CD4-positive, alpha-beta T cell treated with Interleukin-15 for 1 hour (primary cell): Measurements from ENCODE around the gene DNMT1.
"Not testable (repeated sequence)": the region's sequence is repeated elsewhere in the genome, so short reads cannot be mapped to it uniquely, and the experiment has no call there.

Experiments used
- DNase-seq: peaks from one replicate; pipeline ENCODE4 v3.0.0-alpha.2; 2020

The DNMT1 gene

DNA sequence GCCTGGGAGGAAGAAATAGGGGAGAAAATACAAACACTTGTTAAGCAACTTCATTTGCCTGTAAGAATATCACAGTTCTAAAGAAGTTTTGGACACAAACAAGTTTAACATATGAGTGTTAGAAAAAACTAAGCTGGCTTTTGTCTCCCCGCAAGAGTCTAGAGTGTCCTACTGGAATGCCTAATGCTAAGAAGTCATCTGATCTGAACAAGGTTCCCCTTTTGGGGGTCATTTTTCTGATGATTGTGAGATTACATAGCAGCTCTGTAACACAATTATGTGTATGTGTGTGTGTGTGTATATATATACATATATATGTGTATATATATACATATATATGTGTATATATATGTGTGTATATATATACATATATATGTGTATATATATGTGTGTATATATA lies 12.7 kb downstream of the DNMT1 start:
- no peak for DNase-seq

DNA sequence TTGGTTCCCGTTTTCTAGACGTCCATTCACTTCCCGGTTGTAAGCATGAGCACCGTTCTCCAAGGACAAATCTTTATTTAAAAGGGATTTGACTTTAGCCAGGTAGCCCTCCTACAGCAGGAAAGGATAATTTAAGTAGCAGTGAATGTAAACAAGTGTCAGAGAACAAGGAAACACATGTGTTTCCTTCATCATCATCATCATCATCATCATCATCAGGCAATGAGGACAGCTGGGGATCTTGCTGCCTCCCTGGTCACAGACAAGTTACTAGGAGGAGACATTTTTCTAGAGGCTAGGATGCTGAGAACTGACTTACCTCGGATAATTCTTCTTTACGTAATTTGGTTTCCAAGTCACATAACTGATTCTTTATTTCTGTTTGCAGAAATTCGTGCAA lies 14.3 kb downstream of the DNMT1 start:
- DNase-seq: no peak

DNA sequence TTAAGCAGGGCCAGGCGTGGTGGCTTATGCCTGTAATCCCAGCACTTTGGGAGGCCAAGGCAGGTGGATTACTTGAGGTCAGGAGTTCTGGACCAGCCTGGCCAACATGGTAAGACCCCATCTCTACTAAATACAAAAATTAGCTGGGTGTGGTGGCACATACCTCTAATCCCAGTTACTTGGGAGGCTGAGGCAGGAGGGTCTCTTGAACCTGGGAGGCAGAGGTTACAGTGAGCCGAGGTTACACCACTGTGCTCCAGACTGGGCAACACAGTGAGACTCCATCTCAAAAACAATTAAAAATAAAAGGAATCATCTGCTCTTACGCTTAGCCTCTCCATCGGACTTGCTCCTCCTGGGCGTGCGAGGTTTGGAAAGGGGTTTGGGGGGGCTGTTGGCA lies 14.7 kb downstream of the DNMT1 start:
- not testable (repeated sequence) for DNase-seq

DNA sequence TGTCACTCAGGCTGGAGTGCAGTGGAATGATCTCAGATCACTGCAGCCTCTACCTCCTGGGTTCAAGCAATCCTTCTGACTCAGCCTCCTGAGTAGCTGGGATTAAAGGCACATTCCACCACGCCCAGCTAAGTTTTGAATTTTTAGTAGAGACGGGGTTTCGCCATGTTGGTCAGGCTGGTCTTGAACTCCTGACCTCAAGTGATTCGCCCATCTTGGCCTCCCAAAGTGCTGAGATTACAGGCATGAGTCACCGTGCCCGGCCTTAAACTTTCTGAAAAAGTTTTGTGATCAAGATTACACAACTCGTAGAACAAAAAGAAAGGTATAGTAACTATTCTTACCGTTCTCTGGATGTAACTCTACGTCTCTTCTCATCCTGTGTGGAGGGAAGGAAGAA lies 21.2 kb downstream of the DNMT1 start:
- no peak for DNase-seq

DNA sequence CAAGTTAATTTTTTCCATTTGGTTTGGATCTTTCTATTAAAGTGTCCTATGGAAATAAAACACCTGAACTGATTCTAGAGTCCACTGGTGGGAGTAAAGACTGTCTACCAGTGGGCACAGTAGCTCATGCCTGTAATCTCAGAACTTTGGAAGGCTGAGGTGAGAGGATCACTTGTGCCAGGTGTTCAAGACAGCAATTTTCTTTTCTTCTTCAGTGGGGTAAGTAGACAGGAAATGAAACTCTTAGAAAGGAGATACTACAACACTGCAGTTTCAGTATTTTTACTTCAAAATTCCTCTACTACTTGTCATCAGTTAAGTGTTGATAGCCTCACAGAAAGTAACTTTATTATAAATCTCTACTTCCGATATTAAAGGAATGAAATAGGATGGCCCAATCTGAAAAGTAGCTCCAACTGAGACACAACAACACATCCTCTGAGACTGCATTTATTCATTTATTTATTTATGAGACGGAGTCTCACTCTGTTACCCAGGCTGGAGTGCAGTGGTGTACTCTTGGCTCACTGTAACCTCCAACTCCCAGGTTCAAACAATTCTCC lies 26.3 kb downstream of the DNMT1 start:
- DNase-seq: no peak

DNA sequence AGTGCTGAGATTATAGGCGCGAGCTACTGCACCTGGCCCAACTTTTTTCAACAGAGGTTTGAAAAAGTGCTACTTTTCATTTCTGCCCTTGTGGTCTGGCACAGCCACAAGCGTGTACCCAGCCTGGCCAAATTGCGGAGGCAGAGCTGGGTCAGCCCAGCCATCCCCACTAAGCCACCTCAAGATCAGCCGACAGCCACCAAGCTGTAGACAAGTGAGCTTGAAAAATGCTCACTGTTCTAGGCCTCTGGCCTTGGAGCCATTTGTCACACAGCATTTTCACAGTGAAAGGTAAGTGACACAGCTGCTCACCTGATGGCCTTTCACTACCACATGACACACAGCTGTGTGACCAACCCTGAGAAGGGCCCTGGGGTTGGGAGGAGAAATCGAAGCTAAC lies 27.3 kb downstream of the DNMT1 start:
- no peak for DNase-seq

DNA sequence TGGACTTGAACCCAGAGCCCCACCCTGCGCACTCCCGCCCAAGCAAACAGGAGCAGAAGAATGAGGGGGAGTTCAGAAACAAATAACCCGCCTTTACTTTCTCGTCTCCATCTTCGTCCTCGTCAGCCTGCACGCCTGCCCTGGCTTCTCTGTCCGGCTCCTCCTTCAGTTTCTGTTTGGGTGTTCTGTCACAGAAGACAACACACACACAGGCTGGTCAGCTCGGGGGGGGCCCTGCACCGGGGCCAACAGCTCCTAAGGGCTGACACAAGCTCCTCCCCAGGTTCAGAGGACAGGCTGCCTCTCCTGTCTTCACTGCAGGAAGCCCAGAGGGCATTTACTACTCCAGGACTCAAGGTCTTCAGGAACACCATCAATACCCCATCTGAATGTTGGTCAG lies 28.3 kb downstream of the DNMT1 start:
- not testable (repeated sequence) for DNase-seq

DNA sequence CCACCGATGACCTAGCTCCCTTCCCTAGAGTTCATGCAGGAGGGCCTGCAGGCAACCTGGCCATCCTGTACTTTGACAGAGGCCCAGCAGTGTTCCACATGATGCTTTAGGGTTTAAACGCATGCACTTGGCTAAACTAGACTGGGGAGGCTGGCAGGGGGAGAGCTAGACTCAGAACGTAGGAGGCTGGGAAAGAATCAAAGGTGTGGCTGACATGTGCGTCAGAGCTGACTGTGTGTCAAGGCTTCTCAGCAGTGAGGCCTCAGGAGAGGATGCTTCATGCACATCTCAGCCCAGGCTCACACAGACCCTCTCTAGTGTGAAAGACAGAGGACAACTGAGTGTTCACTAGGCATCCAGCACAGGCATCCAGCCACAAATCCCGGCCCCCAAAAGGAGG lies 28.7 kb downstream of the DNMT1 start:
- no peak for DNase-seq

DNA sequence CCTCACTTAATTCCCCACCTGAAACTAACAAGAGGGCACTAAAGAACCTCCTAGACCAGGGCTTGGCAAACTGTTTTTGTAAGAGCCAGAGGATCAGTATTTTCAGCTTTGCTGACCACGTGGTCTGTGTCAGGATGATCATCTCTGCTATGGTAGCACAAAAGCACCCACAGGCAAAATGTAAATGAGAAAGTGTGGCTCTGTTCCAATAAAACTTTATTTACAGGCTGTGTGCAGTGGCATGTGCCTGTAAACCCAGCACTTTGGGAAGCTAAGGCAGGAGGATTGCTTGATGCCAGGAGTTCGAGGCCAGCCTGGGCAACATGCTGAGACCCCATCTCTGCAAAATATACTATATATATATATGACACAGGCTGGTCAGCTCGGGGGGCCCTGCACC lies 31.2 kb downstream of the DNMT1 start:
- DNase-seq: no peak

DNA sequence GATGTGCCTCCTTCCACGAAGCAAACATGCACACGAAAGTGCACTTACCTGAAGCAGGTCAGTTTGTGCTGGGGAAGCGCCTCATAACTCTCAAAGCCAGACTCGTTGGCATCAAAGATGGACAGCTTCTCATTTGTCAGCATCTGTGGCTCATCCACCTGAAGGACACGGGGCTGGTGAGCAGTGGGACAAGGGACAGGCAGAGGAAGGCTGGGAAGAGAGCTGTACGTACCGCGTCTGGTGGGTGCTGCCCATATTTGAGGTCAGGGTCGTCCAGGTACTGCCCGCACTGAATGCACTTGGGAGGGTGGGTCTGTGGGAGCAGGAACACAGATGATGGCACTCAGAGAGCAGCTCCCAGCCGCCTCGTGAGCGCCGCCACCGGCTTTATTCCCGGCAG lies 35.1 kb downstream of the DNMT1 start:
- DNase-seq: no peak

DNA sequence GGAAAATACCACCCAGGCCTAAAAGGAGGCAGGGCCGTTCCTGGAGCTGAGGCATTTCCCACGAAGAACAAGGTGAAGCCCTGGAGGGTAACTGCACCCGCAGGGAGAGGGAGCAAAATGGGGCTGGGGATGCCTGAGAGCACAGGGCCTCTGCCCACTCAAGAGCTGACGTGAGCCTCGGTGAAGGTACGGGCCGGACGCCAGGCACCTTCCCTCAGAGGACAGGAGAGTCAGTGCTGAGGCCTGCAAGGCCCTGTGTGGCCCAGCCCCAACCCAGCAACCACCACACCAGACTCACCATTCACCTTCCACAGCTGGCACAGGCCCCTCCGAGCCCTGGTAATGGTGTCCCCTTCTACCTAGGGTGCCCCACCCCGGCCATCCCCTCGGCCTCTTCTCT lies 36.3 kb downstream of the DNMT1 start:
- DNase-seq: no peak

DNA sequence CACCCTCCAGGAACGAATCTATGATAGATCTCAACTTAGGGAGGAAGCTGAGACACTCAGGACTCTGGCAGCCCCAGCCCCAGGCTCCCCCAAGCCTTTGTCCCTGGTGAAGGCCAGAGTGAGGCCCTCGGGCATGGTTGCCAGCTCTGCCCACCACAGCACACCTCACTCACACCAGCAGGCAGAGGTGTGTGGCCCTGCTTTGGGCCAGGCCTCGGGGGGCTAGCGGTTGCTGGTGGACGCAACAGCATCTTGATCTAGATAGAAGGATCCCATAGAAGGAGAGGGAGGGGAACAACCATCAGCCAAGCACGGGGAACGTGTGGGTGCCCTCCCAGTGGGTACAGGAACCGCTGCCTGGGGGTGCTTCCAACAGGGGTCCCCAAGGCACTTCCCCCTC lies 36.7 kb downstream of the DNMT1 start:
- DNase-seq: no peak

DNA sequence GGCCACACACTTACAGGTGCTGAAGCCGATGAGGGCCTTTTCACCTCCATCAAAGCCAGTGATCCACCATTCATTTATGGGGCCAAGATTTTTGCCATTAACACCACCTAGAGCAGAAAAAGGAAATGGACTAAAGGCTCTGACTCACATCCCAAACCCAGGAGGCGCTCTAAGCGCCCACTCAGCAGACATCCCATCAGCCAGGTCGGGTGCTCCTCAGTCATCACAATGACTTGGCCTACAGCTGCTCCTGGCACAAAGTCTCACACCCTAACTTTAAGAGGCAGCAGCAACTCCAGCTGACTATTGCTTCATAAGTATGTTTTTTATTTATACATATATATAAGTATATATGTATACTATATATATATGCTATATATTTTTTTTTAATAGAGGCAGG lies 38.9 kb downstream of the DNMT1 start:
- DNase-seq: no peak

DNA sequence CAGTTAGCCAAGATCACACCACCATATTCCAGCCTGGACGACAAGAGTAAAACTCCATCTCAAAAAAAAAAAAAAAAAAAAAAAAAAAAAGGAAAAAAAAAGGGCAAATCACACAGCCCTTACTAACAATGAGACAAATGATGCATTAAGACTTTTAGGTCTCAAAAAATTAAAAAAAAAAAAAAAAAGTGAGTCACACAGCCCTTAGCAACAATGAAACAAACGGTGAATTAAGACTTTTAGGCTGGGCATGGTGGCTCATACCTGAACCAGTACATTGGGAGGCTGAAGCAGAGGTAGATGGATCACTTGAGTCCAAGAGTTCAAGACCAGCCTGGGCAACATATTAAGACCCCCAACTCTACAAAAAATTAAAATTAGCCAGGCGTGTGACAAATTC lies 42.7 kb downstream of the DNMT1 start:
- no peak for DNase-seq

DNA sequence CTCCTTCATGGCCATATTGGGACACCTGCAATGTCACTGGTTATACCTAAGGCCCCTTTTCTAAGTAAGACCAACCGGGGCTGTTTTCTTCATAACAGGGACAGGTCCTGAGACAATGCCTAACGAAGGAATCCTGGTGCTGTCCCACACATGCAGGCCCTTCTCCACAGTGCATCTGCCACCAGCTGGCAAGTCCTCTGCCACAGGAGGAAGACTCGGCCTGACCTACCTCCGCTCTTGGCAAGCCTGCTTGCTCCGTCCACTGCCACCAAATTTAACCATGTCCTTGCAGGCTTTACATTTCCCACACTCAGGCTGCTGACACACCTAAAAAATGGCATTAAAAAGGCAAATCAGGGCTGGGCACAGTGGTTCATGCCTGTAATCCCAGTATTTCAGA lies 43.2 kb downstream of the DNMT1 start:
- DNase-seq: no peak

DNA sequence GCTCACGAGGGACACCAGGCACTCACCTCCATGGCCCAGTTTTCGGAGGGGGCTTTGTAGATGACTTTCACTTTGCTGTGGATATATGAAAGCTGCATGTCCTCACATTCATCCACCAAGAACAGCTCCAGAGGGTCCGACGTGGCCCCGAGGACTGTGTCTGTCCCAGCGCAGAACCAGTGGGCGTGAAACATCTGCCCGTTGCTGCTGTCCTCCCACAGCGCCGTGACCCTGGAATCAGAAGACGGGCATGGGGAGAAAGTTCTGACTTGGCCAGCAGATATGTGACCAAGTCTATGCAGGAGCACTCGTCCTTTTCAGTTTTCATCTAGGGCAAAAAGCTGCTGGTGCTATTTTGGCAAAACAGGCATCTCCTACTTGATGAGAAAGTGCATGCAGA lies 45.3 kb downstream of the DNMT1 start:
- no peak for DNase-seq

DNA sequence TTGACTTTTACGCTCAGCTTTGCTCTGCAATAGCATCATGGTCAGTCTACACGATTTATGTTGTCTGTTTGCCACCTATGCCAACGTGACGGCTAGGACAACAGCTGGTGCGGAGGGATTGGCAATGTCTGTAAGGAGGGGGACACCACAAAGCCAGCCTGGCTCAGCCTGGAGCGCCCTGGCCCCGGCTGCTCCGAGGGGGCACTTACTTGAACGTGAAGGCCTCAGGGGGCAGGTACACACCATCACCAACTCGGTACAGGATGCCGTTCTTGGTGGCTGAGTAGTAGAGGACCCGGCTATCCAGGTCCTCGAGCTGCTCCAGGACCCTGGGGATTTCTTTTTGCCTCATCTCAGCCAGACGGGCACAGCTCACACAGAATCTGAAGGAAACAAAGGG lies 48.6 kb downstream of the DNMT1 start:
- DNase-seq: no peak

DNA sequence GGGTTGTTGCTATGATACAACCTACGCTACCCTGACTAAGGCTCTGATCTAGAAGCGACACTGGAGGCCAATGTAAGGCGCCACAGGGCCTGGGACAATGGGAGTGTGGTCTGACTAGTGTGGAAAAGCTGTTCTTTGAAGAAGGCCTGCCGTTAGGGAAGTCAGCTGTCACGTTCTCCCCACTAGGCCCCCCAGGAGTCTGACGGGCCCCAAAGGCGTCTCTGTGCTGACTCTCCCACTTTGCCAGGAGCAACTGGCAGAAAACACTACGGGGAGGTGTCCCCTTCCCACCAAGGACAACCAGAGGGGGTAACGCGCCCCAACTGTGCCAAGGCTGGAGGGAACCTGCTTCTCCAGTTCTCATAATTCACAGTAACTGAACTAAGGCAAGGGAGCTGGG lies 49.7 kb downstream of the DNMT1 start:
- DNase-seq: no peak

DNA sequence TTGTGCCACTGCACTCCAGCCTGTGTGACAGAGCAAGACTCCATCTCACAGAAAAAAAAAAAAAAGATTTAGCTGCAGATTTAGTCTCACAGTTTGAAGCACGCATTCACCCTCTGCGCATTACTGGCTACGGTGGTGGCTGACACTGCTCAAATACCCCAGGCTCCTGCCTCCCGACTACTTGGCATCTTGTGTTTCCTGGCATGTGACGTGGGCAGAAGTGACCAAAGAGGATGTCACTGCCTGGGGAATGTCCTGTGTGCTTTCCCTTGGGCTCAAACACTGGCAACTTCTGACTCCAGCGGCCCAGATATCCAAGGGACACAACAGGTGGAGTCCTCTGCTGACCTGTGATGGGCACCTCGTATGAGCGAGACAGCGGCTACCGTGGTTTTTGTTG lies 50.4 kb downstream of the DNMT1 start:
- DNase-seq: no peak

DNA sequence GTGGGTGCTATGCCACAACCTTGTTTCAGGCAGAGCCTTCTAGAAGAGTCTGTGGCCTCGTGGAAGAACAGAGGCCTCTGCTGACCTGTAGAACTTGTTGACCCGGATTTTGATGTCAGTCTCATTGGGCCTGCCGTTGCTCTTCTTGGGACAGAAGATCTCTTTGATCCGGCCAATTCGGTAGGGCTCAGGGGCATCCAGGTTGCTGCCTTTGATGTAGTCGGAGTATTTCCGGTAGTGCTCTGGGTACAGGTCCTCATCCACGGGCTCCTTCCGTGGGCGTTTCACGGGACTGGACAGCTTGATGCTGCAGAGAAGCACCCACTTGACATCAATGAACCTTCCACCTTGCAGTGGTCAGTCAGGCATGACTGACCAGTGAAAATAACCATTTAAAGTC lies 51.1 kb downstream of the DNMT1 start:
- no peak for DNase-seq

DNA sequence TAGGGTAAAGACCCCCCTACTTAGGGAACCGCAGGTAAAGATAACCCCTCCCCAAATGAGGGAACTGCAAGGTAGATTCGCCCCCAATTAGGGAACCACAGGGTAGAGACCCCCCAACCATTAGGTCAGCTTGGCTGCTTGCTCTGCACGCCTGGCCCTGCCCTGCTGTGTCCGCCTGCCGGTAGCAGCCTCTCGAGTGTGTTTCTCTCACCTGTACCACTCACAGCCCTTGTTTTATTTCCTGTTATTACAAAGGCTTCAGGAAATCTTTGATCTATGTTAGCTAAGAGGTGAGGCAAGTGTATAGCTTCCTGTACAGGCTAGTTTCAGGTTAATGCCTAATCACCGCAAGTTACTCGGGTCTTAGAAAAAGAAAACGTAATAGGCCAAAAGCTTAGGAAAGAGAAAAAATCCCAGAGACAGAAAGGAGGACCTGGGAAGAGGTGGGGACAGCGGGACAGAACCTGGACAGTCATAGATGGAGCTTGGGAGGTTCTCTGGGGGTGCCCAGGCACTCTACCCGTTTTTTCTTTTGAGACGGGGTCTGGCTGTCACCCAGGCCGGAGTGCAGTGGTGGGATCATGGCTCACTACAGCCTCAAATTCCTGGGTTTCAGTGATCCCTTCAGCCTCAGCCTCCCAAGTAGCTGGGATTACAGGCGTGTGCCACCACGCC lies 51.9 kb downstream of the DNMT1 start:
- DNase-seq: peak; percentile 63

DNA sequence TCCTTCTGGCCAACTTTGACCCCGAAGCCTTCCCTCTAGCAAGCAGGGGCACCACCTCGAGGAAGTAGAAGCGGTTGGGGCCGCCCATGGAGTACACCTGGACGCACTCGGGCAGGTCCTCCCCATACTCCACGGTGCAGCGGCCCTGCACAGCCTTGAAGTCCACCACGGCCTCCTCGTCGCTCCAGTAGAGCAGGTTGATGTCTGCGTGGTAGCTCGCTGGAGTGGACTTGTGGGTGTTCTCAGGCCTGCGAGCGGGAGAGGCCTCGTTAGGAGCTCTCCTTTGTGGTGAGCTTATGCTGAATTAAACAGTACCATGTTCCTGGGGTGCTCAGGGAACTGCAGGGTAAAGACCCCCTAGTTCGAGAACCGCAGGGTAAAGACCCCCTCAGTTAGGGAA lies 52.8 kb downstream of the DNMT1 start:
- no peak for DNase-seq

DNA sequence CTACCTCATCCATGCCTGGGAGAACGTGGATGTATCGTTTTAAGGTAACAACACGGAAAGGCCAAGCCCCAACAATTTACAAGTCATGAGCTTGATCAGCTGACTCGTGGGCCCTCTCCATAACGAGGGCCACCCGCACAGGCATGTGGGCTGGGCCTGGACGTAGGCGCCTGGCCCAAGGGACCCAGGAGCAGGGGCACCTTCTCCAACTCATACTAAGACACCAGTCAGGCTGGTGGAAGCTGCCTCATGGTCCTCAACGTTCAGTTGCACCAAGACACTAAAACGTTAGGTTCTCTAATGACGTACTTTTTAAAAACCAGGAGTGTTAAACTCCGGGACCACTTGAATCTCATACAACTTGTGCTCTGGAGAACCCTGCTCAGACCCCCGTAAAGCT lies 53.3 kb downstream of the DNMT1 start:
- no peak for DNase-seq

DNA sequence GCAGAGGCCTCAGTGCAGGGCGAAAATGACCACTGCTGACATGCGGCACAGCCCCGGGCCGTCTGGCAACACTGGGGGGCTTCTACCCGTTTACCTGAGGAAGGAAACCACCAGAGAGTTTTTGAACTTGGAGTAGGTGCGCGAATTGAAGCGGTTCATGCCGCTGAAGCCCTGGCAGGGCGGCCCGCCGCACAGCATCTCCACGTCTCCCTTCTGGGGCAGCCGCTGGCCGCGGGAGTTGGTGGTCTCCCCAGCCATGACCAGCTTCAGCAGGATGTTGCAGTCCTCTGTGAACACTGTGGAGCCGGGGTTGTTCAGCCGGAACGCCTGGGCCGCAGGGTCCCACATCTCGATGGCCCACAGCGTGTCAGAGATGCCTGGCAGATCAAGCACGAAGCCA lies 54.8 kb downstream of the DNMT1 start:
- no peak for DNase-seq
